ENCODE measurements around the gene SLC2A13.

Gene SLC2A13

DNA sequence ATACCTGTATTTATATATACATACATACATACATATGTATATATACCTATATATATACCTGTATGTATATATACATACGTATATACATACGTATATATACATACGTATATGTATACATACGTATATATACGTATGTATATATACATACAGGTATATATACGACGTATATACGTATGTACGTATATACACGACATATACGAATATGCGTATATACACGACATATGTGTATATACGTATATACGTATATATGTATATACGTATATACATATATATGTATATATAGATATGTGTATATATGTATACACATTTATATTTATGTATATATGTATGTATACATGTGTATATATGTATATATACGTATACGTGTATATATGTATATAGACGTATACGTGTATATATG lies 393.5 kb downstream of the SLC2A13 start:
- H3K4me3 ChIP-seq, result no peak overlapping the region
- H3K27me3 ChIP-seq (ENCODE audit: low read depth), result peaks cover 2% of the 10 kb centered on the region; the same call in 1 of the 2 replicates
- DNase-seq (ENCODE audit: low spot score in 2 of 2), result no peak
- no peaks in the 10 kb centered on the region for H3K4me1 ChIP-seq
- H3K36me3 ChIP-seq (replicated peaks), result no peaks in the 10 kb centered on the region
- H3K9me3 ChIP-seq, result no peaks in the 10 kb centered on the region
- in situ Hi-C loops (cut with MboI; ENCODE audit: low sequenced_read_pairs), result no loop called here
